K562 (cell line): Measurements from ENCODE around the gene ADPRM. TPM values are rescaled to one million over a fixed set of nuclear protein-coding genes. Genes with fewer than 3 reads are reported as not detected.

Source experiments
- ATAC-seq: fragments of 200-7000 bp; cut with Tn5 transposase; 3 replicates; pipeline ENCODE4 v1.9.1; 2020; ENCODE audit warnings: moderate library complexity
- BruUV-seq: library from RNA; stranded (reverse); fragments of 400-500 nt; replicated peaks from 2 replicates; lab custom pipeline; 2021; lab: Mats Ljungman, UMichigan
- CTCF ChIA-PET: fragments of 300-600 bp; formaldehyde crosslinking; extraction: SDS; loops from one replicate; lab custom pipeline; 2021; ENCODE audit warnings: low intra/inter-chr PET ratio; lab: Yijun Ruan, JAX
- POLR2A ChIA-PET: fragments of 300-600, 350-650 bp; sonication (Branson Sonifier 250); formaldehyde crosslinking; extraction: SDS; loops from one replicate; lab custom pipeline; 2021; ENCODE audit warnings: antibody characterized with exemption, inconsistent platforms; lab: Yijun Ruan, JAX
- DNase-seq, 4 experiments: peaks; one replicate each; pipeline versions ENCODE4 v3.0.0 to v3.0.0-alpha.2; 2011 to 2018; ENCODE audit warnings: low spot score in 3 of 4, mixed read lengths in 3 of 4; ENCODE audit errors: extremely low read depth in 1 of 4
- FAIRE-seq: peaks from 2 replicates; lab custom pipeline; 2011; peaks lifted over from hg19 to GRCh38; lab: Jason Lieb, UNC
- H2AFZ ChIP-seq: 2 replicates; pipeline ENCODE4 v1.6.0; 2011; ENCODE audit warnings: low read depth, low read length, control low read depth, inconsistent platforms
- H3K27ac ChIP-seq: fragments of 200-600 bp; 3 replicates; pipeline ENCODE4 v1.8.0; 2011; ENCODE audit warnings: low read depth, mild to moderate bottlenecking, control low read depth, inconsistent platforms, low read length, moderate library complexity, mixed read lengths; ENCODE audit errors: extremely low read depth
- H3K27me3 ChIP-seq, 2 experiments: fragments of 300-600 bp in 1 of 2; 2 replicates in 1 of 2; 3 replicates in 1 of 2; pipeline versions ENCODE4 v1.6.0 to v1.8.0; 2011; ENCODE audit warnings: inconsistent platforms in 2 of 2, low read length in 2 of 2, mild to moderate bottlenecking in 1 of 2, mixed read lengths in 1 of 2, moderate library complexity in 1 of 2; ENCODE audit not compliant: control insufficient read depth in 2 of 2, insufficient read depth in 2 of 2
- H3K36me3 ChIP-seq: fragments of 300-600 bp; 3 replicates; pipeline ENCODE4 v1.8.0; 2011; ENCODE audit warnings: mild to moderate bottlenecking, low read length, inconsistent platforms; ENCODE audit not compliant: control insufficient read depth, insufficient read depth
- H3K4me1 ChIP-seq, 2 experiments: fragments of 200-600 bp in 1 of 2; replicated peaks in 1 of 2; 2 replicates in 1 of 2; 3 replicates in 1 of 2; pipeline versions ENCODE4 v1.5.1 to v1.8.0; 2011; ENCODE audit warnings: inconsistent platforms in 2 of 2, low read length in 2 of 2, mild to moderate bottlenecking in 1 of 2, mixed read lengths in 1 of 2, moderate library complexity in 1 of 2; ENCODE audit not compliant: control insufficient read depth in 2 of 2, insufficient read depth in 2 of 2
- H3K4me2 ChIP-seq: 2 replicates; pipeline ENCODE4 v1.6.1; 2011; ENCODE audit warnings: low read length, control low read depth, inconsistent platforms, mixed read lengths; ENCODE audit not compliant: insufficient read depth
- H3K4me3 ChIP-seq: fragments of 200-600 bp; sonication (generic), shearing (Covaris generic); 2 replicates; pipeline ENCODE4 v1.5.1; 2016; ENCODE audit warnings: control low read depth, inconsistent platforms
- H3K79me2 ChIP-seq: fragments of 200-600 bp; 3 replicates; pipeline ENCODE4 v1.8.0; 2011; ENCODE audit warnings: low read length, inconsistent platforms; ENCODE audit not compliant: control insufficient read depth, insufficient read depth
- H3K9ac ChIP-seq, 2 experiments: 2 replicates each; pipeline versions ENCODE4 v1.6.0 to v1.6.1; 2011; ENCODE audit warnings: low read depth in 2 of 2, low read length in 2 of 2, control low read depth in 1 of 2, inconsistent platforms in 1 of 2, mild to moderate bottlenecking in 1 of 2, mixed read lengths in 1 of 2; ENCODE audit not compliant: insufficient read depth in 1 of 2
- H3K9me1 ChIP-seq: one replicate; pipeline ENCODE4 v1.6.0; 2011; ENCODE audit warnings: inconsistent platforms, mild to moderate bottlenecking, low read length, moderate library complexity; ENCODE audit not compliant: control insufficient read depth, insufficient read depth
- H3K9me3 ChIP-seq: replicated peaks from 2 replicates; pipeline ENCODE4 v1.5.1; 2011; ENCODE audit warnings: low read depth, low read length, inconsistent platforms; ENCODE audit not compliant: control insufficient read depth, insufficient read depth
- H4K20me1 ChIP-seq: replicated peaks from 2 replicates; pipeline ENCODE4 v1.6.1; 2011; ENCODE audit warnings: low read length, inconsistent platforms, mixed read lengths; ENCODE audit not compliant: control insufficient read depth, insufficient read depth
- ASH1L ChIP-seq: fragments of 450-650 bp; IDR thresholded peaks from 2 replicates; pipeline ENCODE4 v1.6.1; 2018; ENCODE audit warnings: borderline replicate concordance, mild to moderate bottlenecking, low read depth; ENCODE audit not compliant: partially characterized antibody
- TRIM24 ChIP-seq, 2 experiments: fragments of 450-650 bp; IDR thresholded peaks; 2 replicates each; pipeline ENCODE4 v1.6.1; 2016
- ZBTB17 ChIP-seq: fragments of 450-650 bp; formaldehyde crosslinking; IDR thresholded peaks from 2 replicates; pipeline ENCODE4 v1.4.0; 2020; ENCODE audit warnings: mild to moderate bottlenecking
- WGBS: fragments of 100-300 bp; shearing (Covaris generic); methylation state at CpG from one replicate; pipeline ENCODE4 v1.1.6; 2016; ENCODE audit warnings: low coverage, mixed read lengths; ENCODE audit not compliant: insufficient coverage; ENCODE audit errors: missing lambda C conversion rate; 5-methylcytosine and 5-hydroxymethylcytosine counted together
- in situ Hi-C: fragments of 300-500 bp; cut with MboI; formaldehyde crosslinking; loops from 4 replicates; pipeline ENCODE4 v1.15.0; 2018; ENCODE audit warnings: inconsistent platforms, mixed read lengths
- intact Hi-C: fragments of 100-400 bp; cut with micrococcal nuclease; formaldehyde crosslinking; loops from 2 replicates; pipeline ENCODE4 v1.14.2; 2022
- polyA plus RNA-seq, 8 experiments: library from polyadenylated mRNA; depleted of rRNA in 4 of 8; stranded (reverse) in 5 of 8; unstranded in 3 of 8; fragments of >200 nt; fragmentation: Nextera tagmentation in 2 of 8; fragmentation: Illumina TruSeq in 1 of 8; extraction: Ambion mirVana in 2 of 8; extraction: Trizol in 1 of 8; gene quantifications; 2 replicates each; pipeline versions ENCODE4 v1.2.1 to v1.2.3, GENCODE V29; 2011 to 2014; ENCODE audit warnings: inconsistent platforms in 1 of 8, missing spikeins in 1 of 8
- total RNA-seq, 7 experiments: library from RNA; depleted of rRNA in 6 of 7; stranded (reverse); fragments of >200 nt in 6 of 7; fragmentation: Illumina TruSeq in 2 of 7; extraction: Trizol in 2 of 7; gene quantifications; 2 replicates each; pipeline versions ENCODE4 v1.2.1 to v1.2.3, GENCODE V29; 2011 to 2021; ENCODE audit warnings: low replicate concordance in 1 of 7
- TF ChIP-seq, protein P1 (sequence below), 3 experiments: IDR thresholded peaks in 2 of 3; conservative IDR thresholded peaks in 1 of 3; 2 replicates each; pipeline ENCODE4 v1.5.1; 2011 to 2012; ENCODE audit warnings: low read length in 3 of 3, mild to moderate bottlenecking in 3 of 3, control low read depth in 2 of 3, improper control_type of control experiment in 1 of 3, inconsistent platforms in 1 of 3, low read depth in 1 of 3, mixed read lengths in 1 of 3, moderate library complexity in 1 of 3; ENCODE audit not compliant: insufficient read depth in 2 of 3

ADPRM gene
- total and polyA plus RNA-seq, 9 of the 15 experiments (the other 6 are each of a cell fraction or from before 2014, with no cell fraction given), result 4.7 to 17.6 (median 6.2) TPM

- H3K27ac ChIP-seq, result no peak overlapping the region
- WGBS, result 0% methylated on average over 1 of the region's 1 CpG
- no peak for FAIRE-seq
- no peak overlapping the region for H3K4me3 ChIP-seq
- no TSS peak for BruUV-seq
- H3K9me1 ChIP-seq, result no peaks in the 10 kb centered on the region
- intact Hi-C loops (no loop called here), in situ Hi-C loops (no loop called here)
- H3K36me3 ChIP-seq, result no peaks in the 10 kb centered on the region
- no peak for DNase-seq
- TF ChIP-seq ZBTB17 (CRISPR knock-in tag), result no peak
- TF ChIP-seq ASH1L, result no peak
- TF ChIP-seq, protein P1, sequence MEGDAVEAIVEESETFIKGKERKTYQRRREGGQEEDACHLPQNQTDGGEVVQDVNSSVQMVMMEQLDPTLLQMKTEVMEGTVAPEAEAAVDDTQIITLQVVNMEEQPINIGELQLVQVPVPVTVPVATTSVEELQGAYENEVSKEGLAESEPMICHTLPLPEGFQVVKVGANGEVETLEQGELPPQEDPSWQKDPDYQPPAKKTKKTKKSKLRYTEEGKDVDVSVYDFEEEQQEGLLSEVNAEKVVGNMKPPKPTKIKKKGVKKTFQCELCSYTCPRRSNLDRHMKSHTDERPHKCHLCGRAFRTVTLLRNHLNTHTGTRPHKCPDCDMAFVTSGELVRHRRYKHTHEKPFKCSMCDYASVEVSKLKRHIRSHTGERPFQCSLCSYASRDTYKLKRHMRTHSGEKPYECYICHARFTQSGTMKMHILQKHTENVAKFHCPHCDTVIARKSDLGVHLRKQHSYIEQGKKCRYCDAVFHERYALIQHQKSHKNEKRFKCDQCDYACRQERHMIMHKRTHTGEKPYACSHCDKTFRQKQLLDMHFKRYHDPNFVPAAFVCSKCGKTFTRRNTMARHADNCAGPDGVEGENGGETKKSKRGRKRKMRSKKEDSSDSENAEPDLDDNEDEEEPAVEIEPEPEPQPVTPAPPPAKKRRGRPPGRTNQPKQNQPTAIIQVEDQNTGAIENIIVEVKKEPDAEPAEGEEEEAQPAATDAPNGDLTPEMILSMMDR (IDR thresholded peaks at IDR 0.05 in 2 of 3, conservative IDR thresholded peaks at IDR 0.05 in 1 of 3; ENCODE audit: insufficient read depth in 2 of 3, low read depth in 1 of 3, low read length in 3 of 3), result no peak
- no peak for TF ChIP-seq TRIM24 (IDR thresholded peaks at IDR 0.05)
- ChIA-PET POLR2A (no interaction called here), CTCF (no interaction called here)
- no peak overlapping the region for H3K4me2 ChIP-seq
- no peaks in the 10 kb centered on the region for H3K4me1 ChIP-seq
- peaks cover 3 to 22% of the 10 kb centered on the region in 2 experiments; a peak in 3 of 5 replicates for H3K27me3 ChIP-seq
- H2AFZ ChIP-seq, result no peak overlapping the region
- peaks cover 6% of the 10 kb centered on the region; the same call in 1 of the 2 replicates for H4K20me1 ChIP-seq
- no peak overlapping the region for H3K9ac ChIP-seq
- ATAC-seq, result no peak
- no peaks in the 10 kb centered on the region for H3K79me2 ChIP-seq
- no peaks in the 10 kb centered on the region for H3K9me3 ChIP-seq
These were observed 58.8 kb downstream of the ADPRM start for GRCh38 chr17:10756185-10756584.
